GM18526 (cell line): ENCODE results near the gene PRM1.

Experiments
- POLR2A ChIP-seq: IDR thresholded peaks from 3 replicates; pipeline ENCODE4 v1.6.1; 2011; ENCODE audit not compliant: insufficient read length; ENCODE audit errors: extremely low read depth

PRM1 gene

DNA sequence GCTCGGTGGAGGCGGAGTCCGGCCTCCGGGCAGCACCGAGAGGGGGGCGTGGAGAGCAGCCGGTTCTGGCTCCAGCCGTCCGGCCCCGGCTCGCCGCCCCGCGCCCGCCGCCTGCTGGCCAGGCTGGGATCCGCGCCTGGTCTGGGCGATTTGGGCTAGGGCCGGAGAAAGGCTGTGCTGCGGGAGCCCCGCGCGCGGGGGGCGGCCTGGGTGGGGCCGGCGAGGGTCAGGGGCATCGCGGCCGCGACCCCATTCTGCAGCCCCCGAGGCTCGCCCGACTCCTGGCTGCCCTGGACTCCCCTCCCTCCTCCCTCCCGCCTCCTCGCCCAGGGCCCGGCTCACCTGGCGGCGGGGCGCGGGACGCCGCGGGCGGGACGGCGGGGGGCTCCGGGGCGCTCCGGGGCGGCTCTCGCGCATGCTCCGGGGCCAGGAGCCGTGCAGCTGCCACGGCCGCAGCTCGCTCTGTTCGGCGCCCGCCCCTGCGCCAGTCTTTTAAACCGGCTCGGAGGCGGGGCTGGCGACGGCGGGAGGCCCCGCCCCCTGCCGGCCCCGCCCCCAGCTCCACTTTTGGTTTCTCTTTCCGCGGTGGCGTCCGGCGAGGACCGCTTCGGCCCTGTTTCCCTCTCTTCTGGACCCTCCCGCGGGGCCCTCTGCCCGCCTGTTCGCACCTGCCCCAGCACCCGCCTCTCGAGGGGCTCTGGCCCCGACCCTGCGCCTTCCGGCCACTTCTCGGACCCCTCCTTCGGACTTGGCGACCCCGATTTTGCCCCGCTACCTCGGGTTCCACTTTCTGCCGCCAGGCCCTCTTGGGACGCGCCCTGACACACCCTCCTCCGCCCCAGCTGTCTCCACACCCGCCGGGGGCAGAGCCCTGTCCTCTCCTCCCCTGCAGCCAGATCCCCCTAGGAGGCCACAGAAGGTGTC lies 25.1 kb downstream of the PRM1 start, which contains the start of gene SOCS1:
TSS of gene SOCS1 (minus strand) at position 468 of the 924 bp plus-strand sequence. CDS start 726 bp downstream, outside the sequence.
- TF ChIP-seq POLR2A, result peak; percentile 99

DNA sequence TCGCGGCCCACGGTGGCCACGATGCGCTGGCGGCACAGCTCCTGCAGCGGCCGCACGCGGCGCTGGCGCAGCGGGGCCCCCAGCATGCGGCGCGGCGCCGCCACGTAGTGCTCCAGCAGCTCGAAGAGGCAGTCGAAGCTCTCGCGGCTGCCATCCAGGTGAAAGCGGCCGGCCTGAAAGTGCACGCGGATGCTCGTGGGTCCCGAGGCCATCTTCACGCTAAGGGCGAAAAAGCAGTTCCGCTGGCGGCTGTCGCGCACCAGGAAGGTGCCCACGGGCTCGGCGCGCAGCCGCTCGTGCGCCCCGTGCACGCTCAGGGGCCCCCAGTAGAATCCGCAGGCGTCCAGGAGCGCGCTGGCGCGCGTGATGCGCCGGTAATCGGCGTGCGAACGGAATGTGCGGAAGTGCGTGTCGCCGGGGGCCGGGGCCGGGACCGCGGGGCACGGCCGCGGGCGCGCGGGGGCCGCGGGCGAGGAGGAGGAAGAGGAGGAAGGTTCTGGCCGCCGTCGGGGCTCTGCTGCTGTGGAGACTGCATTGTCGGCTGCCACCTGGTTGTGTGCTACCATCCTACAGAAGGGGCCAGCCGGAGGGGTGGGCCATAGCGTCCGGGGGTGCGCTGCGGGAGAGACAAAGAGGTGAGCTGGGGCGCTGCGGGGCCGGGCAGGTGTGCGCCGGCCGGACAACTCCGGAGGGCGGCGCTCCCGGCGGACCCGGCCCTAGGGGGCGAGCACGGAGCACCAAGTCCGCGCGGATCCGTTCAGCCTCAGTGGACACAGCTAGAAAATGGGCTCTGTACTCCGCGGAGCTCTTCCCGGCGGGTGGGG lies 26.0 kb downstream of the PRM1 start:
- peak; percentile 50 for TF ChIP-seq POLR2A

- TF ChIP-seq POLR2A, result no peak
These were observed 26.9 kb downstream of the PRM1 start for GRCh38 chr16:11253995-11254912.

GRCh38 chr16:11253009-11253994 lies 27.8 kb downstream of the PRM1 start:
- TF ChIP-seq POLR2A, result no peak

DNA sequence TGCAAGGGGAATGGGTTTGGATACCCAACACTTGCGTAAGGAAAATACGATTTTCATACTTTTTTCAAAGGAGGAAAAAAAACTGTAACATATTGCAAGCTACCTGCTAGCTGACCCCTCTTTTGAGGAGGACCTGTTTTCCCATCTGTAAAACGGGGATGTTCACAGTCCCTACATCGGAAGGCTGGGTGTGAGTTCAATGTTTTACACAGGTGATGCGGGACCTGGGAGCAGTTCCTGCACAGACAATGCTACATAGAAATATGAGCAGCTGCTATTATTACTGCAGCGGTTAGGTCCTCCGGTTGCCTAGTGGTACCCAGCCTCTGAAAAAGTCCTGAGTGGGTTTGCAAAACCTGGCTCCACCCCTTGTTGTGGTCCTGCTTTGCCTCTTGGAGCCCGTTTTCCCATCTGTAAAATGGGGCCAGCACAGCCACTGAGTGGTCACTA lies 28.6 kb downstream of the PRM1 start:
- peak; percentile 5 for TF ChIP-seq POLR2A

DNA sequence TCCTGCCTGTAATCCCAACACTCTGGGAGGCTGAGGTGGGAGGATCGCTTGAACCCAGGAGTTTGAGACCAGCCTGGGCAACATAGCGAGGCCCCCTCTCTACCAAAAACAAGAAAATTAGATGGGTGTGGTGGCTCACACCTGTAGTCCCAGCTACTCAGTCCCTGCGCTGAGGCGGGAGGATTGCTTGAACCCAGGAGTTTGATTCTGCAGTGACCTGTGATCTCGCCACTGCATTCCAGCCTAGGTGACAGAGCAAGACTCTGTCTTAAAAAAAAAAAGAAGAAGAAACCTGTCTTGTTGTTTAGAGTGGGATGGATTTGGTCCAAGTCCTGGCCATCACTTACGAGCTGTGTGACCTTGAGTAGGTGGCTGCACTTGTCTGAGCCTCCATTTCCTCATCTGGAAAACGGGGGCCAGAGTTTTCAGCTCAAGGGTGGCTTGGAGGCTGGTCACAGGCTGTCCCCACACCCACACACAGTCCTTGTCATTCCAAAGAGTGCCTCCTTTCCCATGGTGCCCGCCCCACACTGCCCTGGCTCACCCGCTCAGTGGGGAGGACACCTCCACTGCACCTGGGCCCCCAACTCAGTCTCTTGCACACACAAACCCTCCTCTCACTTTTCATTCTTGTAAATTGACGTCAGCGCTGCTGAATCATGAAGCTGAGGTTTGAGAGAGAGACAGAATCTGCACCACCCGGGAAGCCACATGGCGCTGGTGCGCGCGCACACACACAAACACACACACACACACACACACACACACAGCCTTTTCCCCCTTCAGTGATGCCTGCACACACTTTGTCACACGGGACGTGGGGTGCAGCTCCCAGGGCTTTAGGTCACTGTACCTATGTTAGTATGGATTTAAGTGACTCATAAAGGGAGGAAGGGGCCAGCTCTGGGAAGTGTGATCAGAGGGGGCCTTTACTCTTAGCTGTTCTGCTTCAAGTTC lies 29.3 kb downstream of the PRM1 start:
- TF ChIP-seq POLR2A, result peak; percentile 6

GRCh38 chr16:11250786-11251524 lies 30.2 kb downstream of the PRM1 start:
- TF ChIP-seq POLR2A, result peak; percentile 11

GRCh38 chr16:11250091-11250785 lies 30.9 kb downstream of the PRM1 start:
- TF ChIP-seq POLR2A, result peak; percentile 17

DNA sequence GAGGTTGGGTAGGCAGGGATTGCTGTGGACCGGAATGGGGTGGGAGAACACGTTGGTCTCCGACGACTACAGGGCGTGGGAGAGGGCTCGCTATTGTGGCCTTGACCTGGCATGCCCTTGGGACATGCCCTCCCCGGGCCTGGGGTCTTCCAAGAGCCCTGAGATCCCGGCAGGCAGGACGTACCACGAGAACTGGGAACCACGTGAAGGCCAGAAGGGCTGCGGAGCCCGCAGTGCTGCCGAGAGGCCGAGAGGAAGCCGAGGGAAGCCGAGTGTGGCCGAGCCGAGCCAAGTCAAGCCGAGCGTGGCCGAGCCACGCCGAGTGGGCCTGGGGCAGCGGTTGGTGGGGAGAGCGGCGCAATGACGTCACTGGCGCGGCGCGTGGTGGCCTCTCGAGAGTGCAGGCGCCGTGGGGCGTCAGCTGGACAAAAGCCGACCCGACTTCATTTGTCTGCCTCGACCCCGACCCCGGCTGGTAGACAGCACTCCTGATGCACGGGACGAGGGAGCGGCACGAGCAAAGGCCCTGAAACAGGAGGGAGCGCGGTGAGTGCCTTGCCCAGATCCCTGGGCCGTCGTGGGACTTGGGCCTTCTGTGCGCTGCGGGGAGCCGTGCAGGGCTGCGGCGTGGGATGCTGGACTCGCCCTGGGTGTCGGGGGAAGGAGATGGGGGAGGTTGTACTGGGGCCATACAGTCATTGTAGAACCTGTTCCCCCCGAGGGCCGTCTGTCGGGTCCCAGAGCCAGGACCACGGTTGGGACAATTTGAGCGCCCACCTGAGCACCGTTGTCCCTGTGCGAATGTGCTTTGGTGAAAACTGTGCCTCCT lies 31.7 kb downstream of the PRM1 start:
- TF ChIP-seq POLR2A, result peak; percentile 14

DNA sequence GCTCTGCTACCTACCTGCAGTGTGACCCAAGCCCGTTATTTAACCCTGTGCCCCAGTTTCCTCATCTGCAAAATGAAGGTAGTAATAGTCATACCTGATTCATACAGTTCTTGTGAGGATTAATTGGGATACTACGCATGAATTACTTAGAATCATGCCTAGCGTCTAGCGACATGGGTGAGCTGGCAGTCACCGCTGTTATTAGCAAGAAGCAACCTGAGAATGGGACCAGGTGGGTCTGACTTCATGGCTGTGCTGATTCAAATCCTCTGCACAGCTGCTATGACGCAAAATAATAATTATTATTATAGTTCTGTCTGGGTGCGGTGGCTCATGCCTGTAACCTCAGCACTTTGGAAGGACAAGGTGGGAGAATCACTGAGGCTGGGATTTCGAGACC lies 33.0 kb downstream of the PRM1 start:
- TF ChIP-seq POLR2A, result no peak
